ENCODE results near the gene DNAH6. TPM values are rescaled to one million over a fixed set of nuclear protein-coding genes. Genes with fewer than 3 reads are reported as not detected.

The DNAH6 gene
- total RNA-seq, 1 donor from 2014 or later: 2.6 TPM

DNA sequence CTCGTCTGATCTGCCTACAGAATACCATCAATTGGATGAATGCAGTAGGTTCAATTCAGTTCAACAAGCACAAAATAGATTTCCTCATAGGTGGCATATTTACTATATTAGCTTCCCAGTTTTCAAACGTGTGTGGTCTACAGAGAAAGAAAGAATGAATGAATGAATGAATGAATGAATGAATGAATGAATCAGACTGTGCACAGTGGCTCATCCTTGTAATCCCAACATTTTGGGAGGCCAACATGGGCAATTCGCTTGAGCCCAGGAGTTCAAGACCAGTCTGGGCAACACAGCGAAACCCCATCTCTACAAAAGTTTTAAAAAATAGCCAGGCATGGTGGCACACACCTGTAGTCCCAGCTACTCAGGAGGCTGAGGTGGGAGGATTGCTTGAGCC is 269.7 kb downstream of the DNAH6 start:
- Histone ChIP-seq H3K27ac (no peak overlapping the region), H3K27me3 (no peaks in the 10 kb centered on the region), H3K4me2 (no peak overlapping the region), H3K4me1 (peaks cover 8% of the 10 kb centered on the region), H3F3A (ENCODE audit: low read depth) (no peaks in the 10 kb centered on the region), H3K36me3 (no peaks in the 10 kb centered on the region), H3K9ac (no peak overlapping the region), H3K79me2 (ENCODE audit: low read depth) (no peaks in the 10 kb centered on the region), H3K9me3 (ENCODE audit: low read depth) (no peaks in the 10 kb centered on the region), H3K4me3 (no peak overlapping the region), H2AFZ (replicated peaks) (no peak overlapping the region), H4K20me1 (ENCODE audit: low read depth) (no peaks in the 10 kb centered on the region)
- Mint-ChIP-seq H3K36me3 (no peaks in the 10 kb centered on the region), H3K4me3 (no peak overlapping the region), H3K27me3 (ENCODE audit: insufficient read depth, low read depth) (no peaks in the 10 kb centered on the region), H3K4me1 (peaks cover 4% of the 10 kb centered on the region), H3K27ac (no peak overlapping the region), H3K9me3 (no peaks in the 10 kb centered on the region)
- no peak for TF ChIP-seq EZH2phosphoT487 (IDR thresholded peaks at IDR 0.05)
- TF ChIP-seq EZH2 (IDR thresholded peaks at IDR 0.05): no peak
- TF ChIP-seq, protein P1, sequence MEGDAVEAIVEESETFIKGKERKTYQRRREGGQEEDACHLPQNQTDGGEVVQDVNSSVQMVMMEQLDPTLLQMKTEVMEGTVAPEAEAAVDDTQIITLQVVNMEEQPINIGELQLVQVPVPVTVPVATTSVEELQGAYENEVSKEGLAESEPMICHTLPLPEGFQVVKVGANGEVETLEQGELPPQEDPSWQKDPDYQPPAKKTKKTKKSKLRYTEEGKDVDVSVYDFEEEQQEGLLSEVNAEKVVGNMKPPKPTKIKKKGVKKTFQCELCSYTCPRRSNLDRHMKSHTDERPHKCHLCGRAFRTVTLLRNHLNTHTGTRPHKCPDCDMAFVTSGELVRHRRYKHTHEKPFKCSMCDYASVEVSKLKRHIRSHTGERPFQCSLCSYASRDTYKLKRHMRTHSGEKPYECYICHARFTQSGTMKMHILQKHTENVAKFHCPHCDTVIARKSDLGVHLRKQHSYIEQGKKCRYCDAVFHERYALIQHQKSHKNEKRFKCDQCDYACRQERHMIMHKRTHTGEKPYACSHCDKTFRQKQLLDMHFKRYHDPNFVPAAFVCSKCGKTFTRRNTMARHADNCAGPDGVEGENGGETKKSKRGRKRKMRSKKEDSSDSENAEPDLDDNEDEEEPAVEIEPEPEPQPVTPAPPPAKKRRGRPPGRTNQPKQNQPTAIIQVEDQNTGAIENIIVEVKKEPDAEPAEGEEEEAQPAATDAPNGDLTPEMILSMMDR (IDR thresholded peaks at IDR 0.05): no peak
- no peak for DNase-seq (ENCODE audit: low spot score)

GRCh38 chr2:84786601-84787000 is 270.3 kb downstream of the DNAH6 start:
- H3K4me1 Mint-ChIP-seq: peaks cover 4% of the 10 kb centered on the region
- no peak overlapping the region for H3K4me3 Mint-ChIP-seq
- no peaks in the 10 kb centered on the region for H3K36me3 ChIP-seq

DNA sequence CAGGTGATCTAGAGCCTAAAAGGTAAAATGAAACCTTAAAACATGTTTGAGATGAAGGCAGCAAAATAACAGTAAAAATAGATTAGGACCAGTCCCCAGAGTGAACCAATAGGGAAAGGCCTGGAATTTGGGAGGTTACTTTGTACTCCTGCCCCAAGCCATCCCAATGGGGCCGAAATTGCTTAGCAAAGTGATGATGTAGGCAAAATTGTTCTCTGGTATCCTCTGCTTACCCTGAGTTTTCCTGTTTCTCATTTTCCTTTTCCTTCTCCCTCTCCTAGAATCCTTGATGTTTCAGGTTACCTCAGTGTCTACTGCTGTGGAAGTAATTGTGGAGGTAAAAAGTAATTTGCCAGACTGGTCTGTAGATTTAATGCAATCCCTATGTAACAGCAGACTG is 271.7 kb downstream of the DNAH6 start:
- Mint-ChIP-seq H3K27me3 (ENCODE audit: insufficient read depth, low read depth) (no peaks in the 10 kb centered on the region), H3K4me1 (no peaks in the 10 kb centered on the region), H3K9me3 (no peaks in the 10 kb centered on the region), H3K4me3 (no peak overlapping the region), H3K36me3 (no peaks in the 10 kb centered on the region), H3K27ac (no peak overlapping the region)
- H3K4me1 ChIP-seq: no peaks in the 10 kb centered on the region
- no peak overlapping the region for H2AFZ ChIP-seq (replicated peaks)
- H3K4me2 ChIP-seq: no peak overlapping the region
- no peak overlapping the region for H3K9ac ChIP-seq
- no peak overlapping the region for H3K27ac ChIP-seq
- H3K27me3 ChIP-seq: no peaks in the 10 kb centered on the region
- DNase-seq (ENCODE audit: low spot score): no peak
- H3K9me3 ChIP-seq (ENCODE audit: low read depth): no peaks in the 10 kb centered on the region
- no peaks in the 10 kb centered on the region for H3F3A ChIP-seq (ENCODE audit: low read depth)
- H3K36me3 ChIP-seq: no peaks in the 10 kb centered on the region
- TF ChIP-seq EZH2phosphoT487 (IDR thresholded peaks at IDR 0.05): no peak
- TF ChIP-seq, protein P1 (IDR thresholded peaks at IDR 0.05): no peak
- no peak for TF ChIP-seq EZH2 (IDR thresholded peaks at IDR 0.05)
- H4K20me1 ChIP-seq (ENCODE audit: low read depth): no peaks in the 10 kb centered on the region
- no peak overlapping the region for H3K4me3 ChIP-seq
- no peaks in the 10 kb centered on the region for H3K79me2 ChIP-seq (ENCODE audit: low read depth)

More at GRCh38 chr2:84786601-84787000, 270.3 kb downstream of the DNAH6 start:
- Histone ChIP-seq H3K79me2 (ENCODE audit: low read depth) (no peaks in the 10 kb centered on the region), H3K27me3 (no peaks in the 10 kb centered on the region), H3K9me3 (ENCODE audit: low read depth) (no peaks in the 10 kb centered on the region), H3K4me3 (no peak overlapping the region), H3K27ac (no peak overlapping the region), H3K4me1 (peaks cover 8% of the 10 kb centered on the region), H3K4me2 (no peak overlapping the region), H3K9ac (no peak overlapping the region), H4K20me1 (ENCODE audit: low read depth) (no peaks in the 10 kb centered on the region), H3F3A (ENCODE audit: low read depth) (no peaks in the 10 kb centered on the region), H2AFZ (replicated peaks) (no peak overlapping the region)
- H3K36me3 Mint-ChIP-seq: no peaks in the 10 kb centered on the region
- H3K9me3 Mint-ChIP-seq: no peaks in the 10 kb centered on the region
- no peak overlapping the region for H3K27ac Mint-ChIP-seq
- H3K27me3 Mint-ChIP-seq (ENCODE audit: insufficient read depth, low read depth): no peaks in the 10 kb centered on the region
- TF ChIP-seq, protein P1 (IDR thresholded peaks at IDR 0.05): no peak
- TF ChIP-seq EZH2phosphoT487 (IDR thresholded peaks at IDR 0.05) (no peak), EZH2 (IDR thresholded peaks at IDR 0.05) (no peak)
- no peak for DNase-seq (ENCODE audit: low spot score)

Data from neural progenitor cell (in vitro differentiated cells).